ENCODE results near the gene HCN1.

HCN1 gene

DNA sequence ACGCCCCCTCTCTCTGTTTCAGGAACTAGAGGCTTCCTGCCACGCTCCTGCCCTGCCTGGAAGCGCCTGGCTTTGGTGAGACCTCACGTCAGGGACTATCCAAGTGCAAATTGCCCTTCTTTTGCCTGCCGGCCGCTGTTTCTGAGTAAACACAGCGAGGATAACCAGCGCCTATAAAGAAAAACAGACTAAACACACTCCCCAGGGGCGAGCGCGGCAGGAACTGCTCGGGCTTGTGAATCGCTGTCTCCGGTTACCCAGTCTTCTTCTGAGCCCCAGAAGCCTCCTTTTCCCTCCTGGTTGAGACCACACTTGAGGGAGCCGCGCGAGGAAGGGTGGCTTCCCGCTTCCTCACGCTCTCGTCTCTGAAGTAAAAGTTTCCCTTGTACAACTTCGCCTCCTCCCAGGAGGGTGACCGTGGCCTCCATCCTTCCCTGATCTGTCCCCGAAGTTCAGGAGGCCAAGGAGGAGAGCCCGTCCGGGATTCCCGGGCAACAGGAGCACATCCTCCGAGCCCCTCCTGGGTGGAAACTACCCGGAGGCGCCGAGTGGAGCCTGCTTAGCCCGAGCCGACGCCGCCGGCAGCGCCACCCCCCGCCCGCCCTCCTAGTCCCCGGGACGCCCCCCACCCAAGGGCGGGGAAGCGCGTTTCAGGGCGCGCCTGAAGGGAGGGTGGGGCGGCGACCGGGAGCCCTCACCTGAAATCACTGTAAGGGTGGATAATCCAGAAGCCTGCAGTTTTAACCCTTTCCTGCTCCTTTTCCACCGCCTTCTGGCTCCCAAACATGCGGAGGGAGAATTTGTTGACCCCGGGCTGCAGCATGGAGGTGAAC is 993 bp downstream of the HCN1 start:
- DNase-seq (ENCODE audit: low read depth), result no peak
- TF ChIP-seq, protein P1, sequence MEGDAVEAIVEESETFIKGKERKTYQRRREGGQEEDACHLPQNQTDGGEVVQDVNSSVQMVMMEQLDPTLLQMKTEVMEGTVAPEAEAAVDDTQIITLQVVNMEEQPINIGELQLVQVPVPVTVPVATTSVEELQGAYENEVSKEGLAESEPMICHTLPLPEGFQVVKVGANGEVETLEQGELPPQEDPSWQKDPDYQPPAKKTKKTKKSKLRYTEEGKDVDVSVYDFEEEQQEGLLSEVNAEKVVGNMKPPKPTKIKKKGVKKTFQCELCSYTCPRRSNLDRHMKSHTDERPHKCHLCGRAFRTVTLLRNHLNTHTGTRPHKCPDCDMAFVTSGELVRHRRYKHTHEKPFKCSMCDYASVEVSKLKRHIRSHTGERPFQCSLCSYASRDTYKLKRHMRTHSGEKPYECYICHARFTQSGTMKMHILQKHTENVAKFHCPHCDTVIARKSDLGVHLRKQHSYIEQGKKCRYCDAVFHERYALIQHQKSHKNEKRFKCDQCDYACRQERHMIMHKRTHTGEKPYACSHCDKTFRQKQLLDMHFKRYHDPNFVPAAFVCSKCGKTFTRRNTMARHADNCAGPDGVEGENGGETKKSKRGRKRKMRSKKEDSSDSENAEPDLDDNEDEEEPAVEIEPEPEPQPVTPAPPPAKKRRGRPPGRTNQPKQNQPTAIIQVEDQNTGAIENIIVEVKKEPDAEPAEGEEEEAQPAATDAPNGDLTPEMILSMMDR (conservative IDR thresholded peaks at IDR 0.05; ENCODE audit: low read depth, low read length), result no peak
- H3K4me3 ChIP-seq (ENCODE audit: low read length), result peak overlapping the region; percentile 35

- TF ChIP-seq, protein P1 (conservative IDR thresholded peaks at IDR 0.05; ENCODE audit: low read depth, low read length), result no peak
- no peak for DNase-seq (ENCODE audit: low read depth)
- H3K4me3 ChIP-seq (ENCODE audit: low read length), result no peak overlapping the region
Measured at GRCh38 chr5:45694255-45694814, 1.8 kb downstream of the HCN1 start.

- H3K4me3 ChIP-seq (ENCODE audit: low read length), result no peak overlapping the region
- TF ChIP-seq, protein P1 (conservative IDR thresholded peaks at IDR 0.05; ENCODE audit: low read depth, low read length), result no peak
- DNase-seq (ENCODE audit: low read depth), result no peak
Measured at GRCh38 chr5:45692481-45692880, 3.7 kb downstream of the HCN1 start.

DNA sequence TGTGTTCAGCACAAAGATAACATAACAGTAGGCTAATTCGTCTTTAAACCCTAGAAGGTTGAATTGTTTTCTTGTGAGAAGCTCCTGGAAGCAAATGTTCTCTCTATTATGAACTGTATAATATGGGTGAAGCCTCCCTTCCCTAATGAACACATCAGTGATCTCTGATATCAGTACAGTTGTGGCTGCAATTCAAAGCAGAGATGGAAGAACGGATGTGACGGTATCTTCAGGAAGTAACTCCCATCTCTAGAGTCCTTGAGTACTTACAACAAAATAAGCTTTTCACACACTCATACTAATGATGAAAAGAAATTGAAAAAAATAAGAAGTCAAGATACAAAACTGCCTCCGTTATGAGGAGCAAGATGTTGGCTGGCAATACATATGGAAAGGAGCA is 4.5 kb downstream of the HCN1 start:
- TF ChIP-seq, protein P1 (conservative IDR thresholded peaks at IDR 0.05; ENCODE audit: low read depth, low read length), result no peak
- no peak overlapping the region for H3K4me3 ChIP-seq (ENCODE audit: low read length)
- no peak for DNase-seq (ENCODE audit: low read depth)

- TF ChIP-seq, protein P1 (conservative IDR thresholded peaks at IDR 0.05; ENCODE audit: low read depth, low read length), result no peak
- no peak overlapping the region for H3K4me3 ChIP-seq (ENCODE audit: low read length)
- DNase-seq (ENCODE audit: low read depth), result no peak
Measured at GRCh38 chr5:45687701-45688100, 8.5 kb downstream of the HCN1 start.

DNA sequence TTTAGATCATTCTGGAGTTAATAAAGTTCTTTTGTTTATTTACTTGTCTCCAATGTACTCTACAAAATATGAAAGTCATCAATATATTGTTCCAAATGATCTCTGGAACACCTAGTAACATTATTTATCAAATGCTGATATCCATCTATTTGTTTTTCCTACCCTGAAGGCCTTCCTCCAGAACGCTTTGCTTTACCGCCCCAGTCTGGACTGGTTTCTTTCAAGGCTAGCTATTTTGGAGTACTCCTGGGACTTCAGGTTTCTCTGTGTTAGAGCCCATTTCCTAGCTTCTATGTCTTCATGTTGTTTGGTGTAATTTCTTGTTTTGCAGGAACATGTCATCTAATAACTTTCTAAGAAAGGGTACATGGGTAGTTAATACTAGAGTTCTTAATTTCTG is 9.6 kb downstream of the HCN1 start:
- no peak overlapping the region for H3K4me3 ChIP-seq (ENCODE audit: low read length)
- TF ChIP-seq, protein P1 (conservative IDR thresholded peaks at IDR 0.05; ENCODE audit: low read depth, low read length), result no peak
- DNase-seq (ENCODE audit: low read depth), result no peak

- no peak overlapping the region for H3K4me3 ChIP-seq (ENCODE audit: low read length)
- no peak for DNase-seq (ENCODE audit: low read depth)
- TF ChIP-seq, protein P1 (conservative IDR thresholded peaks at IDR 0.05; ENCODE audit: low read depth, low read length), result no peak
Measured at GRCh38 chr5:45684118-45684517, 12.1 kb downstream of the HCN1 start.
